NCI-H1048 (cell line): Measurements from ENCODE around the gene FARSA.
"Not testable (repeated sequence)": the region's sequence is repeated elsewhere in the genome, so short reads cannot be mapped to it uniquely, and the experiment has no call there.

Experiments
- DNase-seq: peaks from one replicate; lab custom pipeline; 2025; lab: John Stamatoyannopoulos, UW

Gene FARSA

DNA sequence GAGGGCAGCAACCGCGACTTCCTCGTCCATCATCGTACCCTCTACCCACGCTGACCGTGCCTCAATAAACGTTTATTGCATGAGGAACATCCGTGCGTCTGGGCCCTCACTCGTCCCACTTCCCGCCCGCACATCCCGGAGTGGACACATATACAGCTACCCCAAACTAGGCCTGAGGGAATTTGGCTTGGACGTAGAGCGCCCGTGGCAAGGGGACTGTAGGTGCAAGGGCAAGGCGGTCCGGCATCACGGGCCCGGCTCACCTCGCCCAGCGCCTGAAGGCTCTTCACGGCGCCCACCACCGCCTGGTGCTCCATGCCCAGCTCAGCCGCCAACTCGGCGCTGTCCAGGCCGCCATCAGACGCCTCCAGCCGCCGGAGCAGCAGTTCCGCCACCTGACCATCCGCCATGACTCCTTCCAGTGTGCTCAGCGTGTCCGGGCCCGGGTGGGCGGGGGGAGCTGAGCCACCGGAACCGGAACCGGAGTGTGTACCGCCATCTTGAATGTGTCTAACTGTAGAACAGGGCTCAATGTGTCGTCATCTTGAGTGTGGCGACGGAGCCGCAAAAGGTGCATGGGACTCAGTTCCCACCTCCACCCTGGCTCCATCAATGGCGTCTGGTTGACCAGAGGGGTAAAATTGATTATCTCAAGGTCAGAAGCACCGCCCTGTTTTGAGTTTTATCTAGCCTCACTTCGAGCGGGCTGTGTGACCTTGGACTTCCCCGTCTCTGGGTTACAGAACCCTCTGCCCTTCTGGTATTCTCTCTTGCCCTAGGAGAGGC is at the start of gene FARSA:
Gene FARSA, minus strand, starts transcription at position 425 of the 786 bp plus-strand sequence. Its CDS starts 15 bp downstream, at position 410.
- DNase-seq = peak; percentile 85

GRCh38 chr19:12983091-12983490 is 49.6 kb upstream of the FARSA start:
- no peak for DNase-seq

- DNase-seq = no peak
Measured at GRCh38 chr19:12982648-12983047, 49.1 kb upstream of the FARSA start.

DNA sequence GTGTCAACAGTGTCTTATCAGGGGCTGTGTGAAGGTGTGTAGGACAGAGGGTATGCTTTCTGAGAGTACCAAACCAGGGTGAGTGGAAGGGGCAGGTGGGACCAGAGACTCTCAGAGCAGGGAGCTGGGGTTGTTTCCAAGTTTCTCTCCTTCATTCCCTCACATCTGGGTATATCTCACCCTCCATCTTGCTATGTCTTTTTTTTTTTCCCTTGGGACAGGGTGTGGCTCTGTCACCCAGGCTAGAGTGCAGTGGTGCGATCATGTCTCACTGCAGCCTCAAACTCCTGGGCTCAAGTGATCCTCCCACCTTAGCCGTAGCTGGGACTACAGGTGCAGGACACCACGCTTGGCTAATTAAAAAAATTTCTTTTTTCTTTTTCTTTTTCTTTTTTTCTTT is 46.5 kb upstream of the FARSA start:
- DNase-seq = no peak

- DNase-seq = not testable (repeated sequence)
Measured at GRCh38 chr19:12976109-12976508, 42.6 kb upstream of the FARSA start.

DNA sequence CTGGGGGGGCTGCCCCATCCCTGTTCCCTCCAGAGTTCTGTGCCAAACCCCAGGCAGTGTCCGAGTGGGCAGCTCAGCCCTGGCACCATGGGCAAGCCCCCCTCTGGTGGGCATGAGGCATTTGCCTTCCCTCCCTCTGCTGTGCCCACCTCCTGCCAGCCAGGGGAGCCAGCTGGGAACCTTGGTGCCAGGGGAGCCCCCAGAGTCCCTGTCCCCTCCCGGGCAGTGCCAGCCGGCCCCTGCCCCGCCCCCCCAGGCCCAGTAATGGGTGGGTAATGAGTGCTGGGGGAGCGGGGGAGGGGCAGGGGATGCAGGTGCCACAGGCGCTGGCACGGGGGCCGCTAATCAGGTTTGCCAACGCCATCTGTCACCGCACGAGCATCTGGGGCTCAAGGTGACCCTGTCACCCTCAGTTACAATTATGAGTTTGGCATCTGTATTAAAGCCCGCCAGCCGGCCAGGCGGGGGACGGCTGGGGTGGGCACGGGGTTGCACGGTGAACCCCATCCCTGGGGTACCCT is 41.8 kb upstream of the FARSA start:
- DNase-seq = no peak

GRCh38 chr19:12974301-12975220 is 41.0 kb upstream of the FARSA start:
- DNase-seq = no peak

DNA sequence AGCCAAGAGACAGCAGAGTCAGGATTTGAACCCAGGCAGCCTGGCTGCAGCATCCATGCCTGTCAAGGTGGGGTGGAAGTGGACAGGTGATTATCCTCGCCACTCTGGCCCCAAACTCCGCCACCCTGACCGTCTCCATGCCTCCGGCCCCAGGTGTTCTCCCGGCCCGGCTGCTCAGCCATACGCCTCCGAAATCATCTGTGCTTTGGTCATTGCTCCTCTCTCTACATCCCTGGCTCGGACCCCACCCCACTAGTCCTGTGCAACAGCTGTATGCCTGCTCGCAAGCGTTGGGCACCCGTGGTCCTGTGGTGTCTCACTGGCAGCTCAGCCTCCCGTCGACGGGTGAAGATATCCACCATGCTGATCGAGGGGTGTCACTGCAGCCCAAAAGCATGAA is 39.7 kb upstream of the FARSA start:
- no peak for DNase-seq

DNA sequence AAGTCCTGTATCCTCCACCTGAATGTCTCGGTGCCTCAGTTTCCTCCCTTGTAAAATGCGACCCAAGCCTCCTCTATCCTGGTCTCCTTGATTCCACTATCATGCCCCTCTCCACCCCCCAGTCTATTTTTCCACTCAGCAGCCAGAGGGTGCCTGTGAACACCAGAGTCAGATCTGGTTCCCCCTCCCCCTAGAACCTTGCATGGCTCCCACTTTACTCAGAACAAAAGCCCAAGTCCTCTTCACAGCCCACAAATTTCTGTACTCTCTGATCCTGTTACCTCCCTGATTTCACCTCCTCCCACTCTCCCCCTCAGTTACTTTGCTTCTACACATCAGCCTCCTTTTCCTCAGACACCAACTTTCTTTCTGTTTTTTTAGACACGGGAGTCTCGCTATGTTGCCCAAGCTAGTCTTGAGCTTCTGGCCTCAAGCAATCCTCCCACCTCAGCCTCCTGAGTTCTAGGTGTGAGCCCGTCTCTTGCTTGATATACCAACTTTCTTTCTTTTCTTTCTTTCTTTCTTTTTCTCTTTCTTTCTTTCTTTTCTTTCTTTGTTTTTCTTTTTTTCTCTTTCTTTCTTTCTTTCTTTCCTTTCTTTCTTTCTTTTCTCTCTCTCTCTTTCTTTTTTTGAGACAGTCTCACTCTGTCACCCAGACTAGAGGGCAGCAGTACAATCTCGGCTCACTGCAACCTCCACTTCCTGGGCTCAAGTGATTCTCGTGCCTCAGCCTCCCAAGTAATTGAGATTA is 36.7 kb upstream of the FARSA start:
- no peak for DNase-seq

DNA sequence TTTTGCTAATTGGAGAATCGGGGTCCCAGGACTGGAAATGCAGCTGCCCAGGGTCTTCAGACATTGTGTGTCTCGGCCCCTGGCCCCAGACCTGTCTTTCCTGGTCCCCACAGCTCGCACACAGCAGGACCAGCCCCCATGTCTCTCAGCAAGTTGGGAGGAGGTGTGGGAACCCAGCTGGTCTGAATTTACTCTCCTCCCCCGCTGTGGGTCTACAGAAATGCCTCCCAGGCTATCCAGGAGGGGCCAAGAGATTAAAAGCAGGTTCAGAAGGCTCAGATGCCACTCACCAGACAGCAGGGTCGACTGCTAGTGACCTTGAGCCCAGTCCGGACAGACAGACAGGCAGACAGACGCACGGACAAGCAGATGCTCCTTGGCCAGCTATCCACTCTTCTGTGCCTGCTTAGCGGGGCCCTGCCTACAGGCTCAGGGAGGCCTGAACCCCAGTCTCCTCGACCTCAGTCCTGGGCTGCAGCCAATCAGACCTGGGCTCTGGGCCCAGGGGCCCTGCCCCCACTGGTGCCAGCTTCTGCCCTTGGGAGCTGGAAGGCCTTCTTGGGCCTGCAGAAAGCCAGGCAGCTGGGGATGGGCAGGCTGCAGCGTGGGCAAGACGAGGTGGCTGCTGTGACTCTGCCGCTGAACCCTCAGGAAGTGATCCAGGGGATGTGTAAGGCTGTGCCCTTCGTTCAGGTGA is 35.9 kb upstream of the FARSA start, which contains the start of gene DAND5:
Gene DAND5, plus strand, starts transcription at position 285 of the 697 bp plus-strand sequence. Its CDS starts 85 bp downstream, at position 370.
- DNase-seq = no peak

- DNase-seq = no peak
Measured at GRCh38 chr19:12967907-12968306, 34.4 kb upstream of the FARSA start.

DNA sequence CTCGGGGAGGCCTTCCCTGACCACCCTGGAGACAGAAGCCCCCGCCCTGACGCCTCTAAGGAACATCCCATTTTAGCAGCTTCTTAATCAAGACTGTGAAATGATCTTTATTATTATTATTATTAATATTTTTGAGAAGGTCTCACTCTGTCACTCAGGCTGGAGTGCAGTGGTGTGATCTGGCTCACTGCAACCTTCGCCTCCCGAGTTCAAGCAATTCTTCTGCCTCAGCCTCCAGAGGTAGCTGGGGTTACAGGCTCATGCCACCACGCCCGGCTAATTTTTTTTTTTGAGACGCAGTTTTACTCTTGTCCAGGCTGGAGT is 32.3 kb upstream of the FARSA start:
- no peak for DNase-seq

GRCh38 chr19:12965017-12965811 is 31.7 kb upstream of the FARSA start:
- DNase-seq = peak; percentile 43

GRCh38 chr19:12959481-12959880 is 26.0 kb upstream of the FARSA start:
- DNase-seq = no peak

- DNase-seq = not testable (repeated sequence)
Measured at GRCh38 chr19:12957389-12957952, 24.0 kb upstream of the FARSA start.

DNA sequence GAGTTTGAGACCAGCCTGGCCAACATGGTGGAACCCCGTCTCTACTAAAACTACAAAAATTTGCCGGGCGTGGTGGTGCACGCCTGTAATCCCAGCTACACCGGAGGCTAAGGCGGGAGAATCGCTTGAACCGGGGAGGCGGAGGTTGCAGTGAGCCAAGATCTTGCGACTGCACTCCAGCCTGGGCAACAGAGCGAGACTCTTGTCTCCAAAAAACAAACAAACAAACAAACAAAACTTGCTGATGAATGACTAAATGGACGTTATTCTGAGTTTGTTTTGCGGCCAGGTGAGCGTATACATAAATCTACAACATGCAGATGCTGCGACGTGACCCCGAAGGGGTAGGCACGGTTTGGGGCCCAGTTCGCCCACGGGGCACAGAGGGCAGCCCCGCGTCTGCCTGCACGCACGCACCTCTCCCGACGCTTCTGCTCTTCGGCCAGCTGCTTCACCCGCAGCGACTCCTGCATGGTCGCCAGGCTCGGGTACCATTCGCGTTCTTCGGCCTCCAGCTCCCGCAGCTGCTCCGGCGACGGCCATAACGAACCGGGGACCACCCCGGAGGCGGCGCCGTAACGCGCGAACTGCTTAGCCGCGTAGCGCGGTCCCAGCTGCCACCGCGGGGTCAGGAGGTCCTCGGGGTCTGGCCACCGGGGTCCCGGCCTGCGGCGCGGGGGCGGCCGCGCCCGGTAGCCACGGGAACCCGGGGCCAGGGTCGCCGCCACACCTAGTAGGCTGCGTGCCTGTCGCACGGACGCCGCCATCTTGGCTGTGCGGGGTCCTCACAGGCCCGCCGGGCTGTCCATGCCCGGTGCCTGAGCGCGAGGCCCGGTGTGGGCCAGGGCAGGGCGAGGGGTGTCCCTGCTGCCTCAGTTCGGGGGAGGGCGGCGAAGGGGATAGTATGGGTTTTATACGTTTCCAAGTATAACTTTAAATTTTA is 23.2 kb upstream of the FARSA start, which contains the start of gene GADD45GIP1:
Gene GADD45GIP1, minus strand, starts transcription at position 778 of the 943 bp plus-strand sequence. Its CDS starts 11 bp downstream, at position 767.
- DNase-seq = peak; percentile 64

- no peak for DNase-seq
Measured at GRCh38 chr19:12955996-12956395, 22.5 kb upstream of the FARSA start.

DNA sequence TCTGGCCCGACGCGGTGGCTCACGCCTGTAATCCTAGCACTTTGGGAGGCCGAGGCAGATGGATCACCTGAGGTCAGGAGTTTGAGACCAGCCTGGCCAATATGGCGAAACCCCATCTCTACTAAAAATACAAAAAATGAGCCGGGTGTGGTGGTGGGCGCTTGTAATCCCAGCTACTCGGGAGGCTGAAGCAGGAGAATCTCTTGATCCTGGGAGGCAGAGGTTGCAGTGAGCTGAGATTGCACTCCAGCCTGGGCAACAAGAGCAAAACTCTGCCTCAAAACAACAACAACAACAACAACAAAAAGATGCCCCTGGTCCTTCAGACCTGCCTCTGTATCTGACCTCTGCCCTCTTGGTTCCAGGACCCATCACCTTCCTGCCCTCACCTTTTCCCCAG is 22.1 kb upstream of the FARSA start:
- DNase-seq = not testable (repeated sequence)

DNA sequence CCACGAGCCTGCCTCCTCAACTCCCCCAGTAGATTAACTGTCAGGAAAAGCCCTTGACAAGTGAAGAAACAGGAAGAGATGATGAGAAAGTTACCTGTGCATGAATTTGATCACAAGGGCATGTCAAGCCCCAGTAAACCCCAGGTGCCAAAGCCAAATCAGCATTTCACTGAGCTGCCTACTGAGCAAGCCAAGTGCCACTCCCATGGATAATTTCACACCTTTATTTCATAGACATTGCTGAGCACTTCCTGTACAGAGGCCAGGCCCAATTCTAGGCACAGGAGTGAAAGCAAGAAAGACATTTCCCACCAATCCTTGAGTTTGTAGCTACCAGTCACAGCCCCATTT is 21.1 kb upstream of the FARSA start:
- no peak for DNase-seq
